ENCODE results near the gene OR1F1. TPM values are rescaled to one million over a fixed set of nuclear protein-coding genes. Genes with fewer than 3 reads are reported as not detected.

OR1F1 gene
- total and polyA plus RNA-seq, 2 experiments from 2014 or later = not detected

- WGBS, 2 experiments (ENCODE audit: low coverage in 1 of 2, low lambda C conversion rate in 2 of 2, missing lambda C conversion rate in 2 of 2) = 6% methylated on average over 24 of the region's 24 CpGs
- H3K4me3 ChIP-seq = no peak overlapping the region
- no peaks in the 10 kb centered on the region for H3K36me3 ChIP-seq (ENCODE audit: low read depth)
- H3K4me2 ChIP-seq (ENCODE audit: unreplicated experiment) = peak overlapping the region; percentile 56
- peak; percentile 22 for DNase-seq
- no peak for TF ChIP-seq EZH2phosphoT487 (IDR thresholded peaks at IDR 0.05; ENCODE audit: insufficient read depth, low read depth)
- no peak for TF ChIP-seq EZH2 (IDR thresholded peaks at IDR 0.05; ENCODE audit: insufficient read depth, poor library complexity, severe bottlenecking)
- H3K79me2 ChIP-seq (ENCODE audit: insufficient read depth) = no peaks in the 10 kb centered on the region
- no peaks in the 10 kb centered on the region for H3K9me2 ChIP-seq (ENCODE audit: insufficient read depth)
- H4K20me1 ChIP-seq (ENCODE audit: insufficient read depth) = no peaks in the 10 kb centered on the region
- no peak overlapping the region for H3K27ac ChIP-seq
- H2AFZ ChIP-seq = no peak overlapping the region
- peaks cover 80% of the 10 kb centered on the region for H3K27me3 ChIP-seq (replicated peaks; ENCODE audit: insufficient read depth)
- no peak overlapping the region for H3K9ac ChIP-seq
- no peaks in the 10 kb centered on the region for H3K9me3 ChIP-seq (ENCODE audit: low read depth)
- 0 out of 2 replicates have a peak, but pooled peaks cover 5% of the 10 kb centered on the region for H3F3A ChIP-seq (ENCODE audit: insufficient read depth)
- H3K4me1 ChIP-seq (ENCODE audit: insufficient read depth) = 0 out of 2 replicates have a peak, but pooled peaks cover 4% of the 10 kb centered on the region
- in situ Hi-C loops (cut with MboI) = no loop called here
Observed at GRCh38 chr16:3173892-3174617, 13.9 kb upstream of the OR1F1 start.

- Histone ChIP-seq H3K4me3 (no peak overlapping the region), H3K27ac (no peak overlapping the region), H3K4me2 (ENCODE audit: unreplicated experiment) (no peak overlapping the region), H3K9ac (no peak overlapping the region), H3K79me2 (ENCODE audit: insufficient read depth) (no peaks in the 10 kb centered on the region), H3F3A (ENCODE audit: insufficient read depth) (0 out of 2 replicates have a peak, but pooled peaks cover 5% of the 10 kb centered on the region), H3K4me1 (ENCODE audit: insufficient read depth) (0 out of 2 replicates have a peak, but pooled peaks cover 4% of the 10 kb centered on the region), H3K9me2 (ENCODE audit: insufficient read depth) (no peaks in the 10 kb centered on the region), H3K9me3 (ENCODE audit: low read depth) (no peaks in the 10 kb centered on the region), H3K27me3 (replicated peaks; ENCODE audit: insufficient read depth) (peaks cover 74% of the 10 kb centered on the region), H4K20me1 (ENCODE audit: insufficient read depth) (no peaks in the 10 kb centered on the region), H2AFZ (no peak overlapping the region), H3K36me3 (ENCODE audit: low read depth) (no peaks in the 10 kb centered on the region)
- 21% methylated on average over 25 to 28 of the region's 28 CpGs for WGBS, 2 experiments (ENCODE audit: low coverage in 1 of 2, low lambda C conversion rate in 2 of 2, missing lambda C conversion rate in 2 of 2)
- no peak for DNase-seq
- in situ Hi-C loops (cut with MboI) = no loop called here
- TF ChIP-seq EZH2 (IDR thresholded peaks at IDR 0.05; ENCODE audit: insufficient read depth, poor library complexity, severe bottlenecking) (no peak), EZH2phosphoT487 (IDR thresholded peaks at IDR 0.05; ENCODE audit: insufficient read depth, low read depth) (no peak)
Observed at GRCh38 chr16:3174618-3175148, 13.3 kb upstream of the OR1F1 start.

- no peak for DNase-seq
- H3K27me3 ChIP-seq (replicated peaks; ENCODE audit: insufficient read depth) = peaks cover 67% of the 10 kb centered on the region
Observed at GRCh38 chr16:3175157-3176093, 12.6 kb upstream of the OR1F1 start.

GRCh38 chr16:3179651-3180050, 8.4 kb upstream of the OR1F1 start:
- Histone ChIP-seq H3K4me3 (no peak overlapping the region), H3K9me2 (ENCODE audit: insufficient read depth) (no peaks in the 10 kb centered on the region), H3K79me2 (ENCODE audit: insufficient read depth) (no peaks in the 10 kb centered on the region), H3K27me3 (replicated peaks; ENCODE audit: insufficient read depth) (peaks cover 43% of the 10 kb centered on the region), H4K20me1 (ENCODE audit: insufficient read depth) (no peaks in the 10 kb centered on the region), H3K9ac (no peak overlapping the region), H3K4me1 (ENCODE audit: insufficient read depth) (peaks cover 6% of the 10 kb centered on the region; the same call in 1 of the 2 replicates), H3K4me2 (ENCODE audit: unreplicated experiment) (no peak overlapping the region), H3K27ac (no peak overlapping the region), H2AFZ (no peak overlapping the region), H3K9me3 (ENCODE audit: low read depth) (no peaks in the 10 kb centered on the region), H3K36me3 (ENCODE audit: low read depth) (no peaks in the 10 kb centered on the region), H3F3A (ENCODE audit: insufficient read depth) (peaks cover 19% of the 10 kb centered on the region; the same call in 1 of the 2 replicates)
- in situ Hi-C loops (cut with MboI) = no loop called here
- no peak for DNase-seq
- TF ChIP-seq EZH2phosphoT487 (IDR thresholded peaks at IDR 0.05; ENCODE audit: insufficient read depth, low read depth) = no peak
- TF ChIP-seq EZH2 (IDR thresholded peaks at IDR 0.05; ENCODE audit: insufficient read depth, poor library complexity, severe bottlenecking) = no peak
- 43 to 52% methylated on average over 8 of the region's 8 CpGs for WGBS, 2 experiments (ENCODE audit: low coverage in 1 of 2, low lambda C conversion rate in 2 of 2, missing lambda C conversion rate in 2 of 2)

More at GRCh38 chr16:3175157-3176093, 12.6 kb upstream of the OR1F1 start:
- Histone ChIP-seq H3K36me3 (ENCODE audit: low read depth) (no peaks in the 10 kb centered on the region), H3K9me3 (ENCODE audit: low read depth) (no peaks in the 10 kb centered on the region), H3K9ac (no peak overlapping the region), H3K79me2 (ENCODE audit: insufficient read depth) (no peaks in the 10 kb centered on the region), H3K27ac (no peak overlapping the region), H3K9me2 (ENCODE audit: insufficient read depth) (no peaks in the 10 kb centered on the region), H3K4me2 (ENCODE audit: unreplicated experiment) (no peak overlapping the region), H4K20me1 (ENCODE audit: insufficient read depth) (no peaks in the 10 kb centered on the region), H3K4me3 (no peak overlapping the region), H2AFZ (no peak overlapping the region), H3K4me1 (ENCODE audit: insufficient read depth) (0 out of 2 replicates have a peak, but pooled peaks cover 3% of the 10 kb centered on the region), H3F3A (ENCODE audit: insufficient read depth) (0 out of 2 replicates have a peak, but pooled peaks cover 5% of the 10 kb centered on the region)
- WGBS, 2 experiments (ENCODE audit: low coverage in 1 of 2, low lambda C conversion rate in 2 of 2, missing lambda C conversion rate in 2 of 2) = 12 to 14% methylated on average over 36 to 38 of the region's 39 CpGs
- peak; percentile 43 for TF ChIP-seq EZH2 (IDR thresholded peaks at IDR 0.05; ENCODE audit: insufficient read depth, poor library complexity, severe bottlenecking)
- TF ChIP-seq EZH2phosphoT487 (IDR thresholded peaks at IDR 0.05; ENCODE audit: insufficient read depth, low read depth) = no peak
- in situ Hi-C loops (cut with MboI) = no loop called here

All from GM23248 (cell line).